GM21529 (cell line): ENCODE results near the gene EIF4G3.
"Not testable (repeated sequence)": the region's sequence is repeated elsewhere in the genome, so short reads cannot be mapped to it uniquely, and the experiment has no call there.

ENCODE experiments used
- ATAC-seq: cut with Tn5 transposase; IDR thresholded peaks from one replicate; pipeline ENCODE4 v1.9.1; 2021; ENCODE audit not compliant: unreplicated experiment

The EIF4G3 gene

GRCh38 chr1:21069549-21069948 is 107.1 kb downstream of the EIF4G3 start:
- ATAC-seq: no peak

GRCh38 chr1:21068937-21069336 is 107.8 kb downstream of the EIF4G3 start:
- ATAC-seq: no peak

- ATAC-seq: no peak
Measured at GRCh38 chr1:21067551-21068227, 109.0 kb downstream of the EIF4G3 start.

- ATAC-seq: no peak
Measured at GRCh38 chr1:21066356-21067012, 110.2 kb downstream of the EIF4G3 start.

GRCh38 chr1:21065851-21066250 is 110.8 kb downstream of the EIF4G3 start:
- no peak for ATAC-seq

GRCh38 chr1:21064057-21064456 is 112.6 kb downstream of the EIF4G3 start:
- ATAC-seq: no peak

GRCh38 chr1:21060523-21060922 is 116.2 kb downstream of the EIF4G3 start:
- no peak for ATAC-seq

GRCh38 chr1:21059021-21059420 is 117.7 kb downstream of the EIF4G3 start:
- no peak for ATAC-seq

GRCh38 chr1:21058035-21058793 is 118.5 kb downstream of the EIF4G3 start:
- no peak for ATAC-seq

- ATAC-seq: not testable (repeated sequence)
Measured at GRCh38 chr1:21053189-21053928, 123.3 kb downstream of the EIF4G3 start.

GRCh38 chr1:21052034-21052433 is 124.7 kb downstream of the EIF4G3 start:
- ATAC-seq: no peak

GRCh38 chr1:21051177-21051825 is 125.4 kb downstream of the EIF4G3 start:
- no peak for ATAC-seq

GRCh38 chr1:21050031-21050430 is 126.7 kb downstream of the EIF4G3 start:
- ATAC-seq: no peak

- no peak for ATAC-seq
Measured at GRCh38 chr1:21048462-21048861, 128.2 kb downstream of the EIF4G3 start.

GRCh38 chr1:21046132-21046531 is 130.6 kb downstream of the EIF4G3 start:
- no peak for ATAC-seq

- ATAC-seq: no peak
Measured at GRCh38 chr1:21045351-21045750, 131.3 kb downstream of the EIF4G3 start.

- no peak for ATAC-seq
Measured at GRCh38 chr1:21042929-21043605, 133.6 kb downstream of the EIF4G3 start.

GRCh38 chr1:21041541-21041940 is 135.2 kb downstream of the EIF4G3 start:
- ATAC-seq: no peak

GRCh38 chr1:21037091-21037490 is 139.6 kb downstream of the EIF4G3 start:
- no peak for ATAC-seq

GRCh38 chr1:21035794-21036193 is 140.9 kb downstream of the EIF4G3 start:
- no peak for ATAC-seq
